ENCODE data around the gene BRD1. TPM values are rescaled to one million over a fixed set of nuclear protein-coding genes. Genes with fewer than 3 reads are reported as not detected.

The BRD1 gene
- total and polyA plus RNA-seq, 2 experiments from 2014 or later, result 12.3 to 33.8 TPM

DNA sequence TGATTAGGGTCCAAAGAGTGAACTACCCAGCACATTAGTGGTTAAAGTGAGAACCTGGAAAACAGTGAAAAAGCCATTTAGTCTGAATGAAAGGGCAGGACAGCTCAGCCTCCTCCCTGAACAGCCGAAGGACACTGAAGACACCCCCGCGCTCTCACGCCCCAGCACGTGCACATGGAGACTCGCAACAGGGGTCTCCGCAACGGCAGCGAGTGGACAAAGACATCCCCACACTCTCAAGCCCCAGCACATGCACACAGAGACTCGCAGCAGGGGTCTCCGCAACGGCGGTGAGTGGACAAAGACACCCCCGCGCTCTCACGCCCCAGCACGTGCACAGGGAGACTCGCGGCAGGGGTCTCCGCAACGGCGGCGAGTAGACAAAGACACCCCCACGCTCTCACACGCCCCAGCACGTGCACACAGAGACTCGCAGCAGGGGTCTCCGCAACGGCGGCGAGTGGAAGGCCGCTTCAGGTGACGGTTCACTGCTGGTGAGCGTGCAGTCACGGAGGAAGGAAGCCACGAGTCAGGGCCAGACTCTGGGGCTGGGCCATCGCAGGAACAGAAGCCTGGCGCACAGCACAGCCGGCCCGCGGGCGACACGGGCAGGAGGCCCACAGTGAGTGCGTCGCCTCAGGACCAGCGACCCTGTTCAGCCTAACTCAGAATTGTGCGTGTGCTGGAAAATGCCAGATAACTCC is 43.6 kb downstream of the BRD1 start:
- peak overlapping the region; percentile 34; the same call in 1 of the 2 replicates for H3K27ac Mint-ChIP-seq
- ATAC-seq (no peak), DNase-seq (ENCODE audit: low spot score) (no peak)
- H3F3A ChIP-seq (replicated peaks; ENCODE audit: low read depth), result no peaks in the 10 kb centered on the region
- H3K9me3 Mint-ChIP-seq, result no peaks in the 10 kb centered on the region
- TF ChIP-seq ZNF331 (CRISPR knock-in tag; IDR thresholded peaks at IDR 0.05; ENCODE audit: low read depth) (no peak), NANOG (IDR thresholded peaks at IDR 0.05; ENCODE audit: borderline replicate concordance) (no peak), POLR2AphosphoS5 (IDR thresholded peaks at IDR 0.05; ENCODE audit: low read depth) (no peak), ZNF114 (CRISPR knock-in tag; IDR thresholded peaks at IDR 0.05) (no peak), CREB1 (CRISPR knock-in tag; IDR thresholded peaks at IDR 0.05; ENCODE audit: low read depth) (no peak), JUNB (IDR thresholded peaks at IDR 0.05; ENCODE audit: unreplicated experiment) (no peak), EZH2phosphoT487 (IDR thresholded peaks at IDR 0.05; ENCODE audit: unreplicated experiment) (no peak)
- TF ChIP-seq, protein P1, sequence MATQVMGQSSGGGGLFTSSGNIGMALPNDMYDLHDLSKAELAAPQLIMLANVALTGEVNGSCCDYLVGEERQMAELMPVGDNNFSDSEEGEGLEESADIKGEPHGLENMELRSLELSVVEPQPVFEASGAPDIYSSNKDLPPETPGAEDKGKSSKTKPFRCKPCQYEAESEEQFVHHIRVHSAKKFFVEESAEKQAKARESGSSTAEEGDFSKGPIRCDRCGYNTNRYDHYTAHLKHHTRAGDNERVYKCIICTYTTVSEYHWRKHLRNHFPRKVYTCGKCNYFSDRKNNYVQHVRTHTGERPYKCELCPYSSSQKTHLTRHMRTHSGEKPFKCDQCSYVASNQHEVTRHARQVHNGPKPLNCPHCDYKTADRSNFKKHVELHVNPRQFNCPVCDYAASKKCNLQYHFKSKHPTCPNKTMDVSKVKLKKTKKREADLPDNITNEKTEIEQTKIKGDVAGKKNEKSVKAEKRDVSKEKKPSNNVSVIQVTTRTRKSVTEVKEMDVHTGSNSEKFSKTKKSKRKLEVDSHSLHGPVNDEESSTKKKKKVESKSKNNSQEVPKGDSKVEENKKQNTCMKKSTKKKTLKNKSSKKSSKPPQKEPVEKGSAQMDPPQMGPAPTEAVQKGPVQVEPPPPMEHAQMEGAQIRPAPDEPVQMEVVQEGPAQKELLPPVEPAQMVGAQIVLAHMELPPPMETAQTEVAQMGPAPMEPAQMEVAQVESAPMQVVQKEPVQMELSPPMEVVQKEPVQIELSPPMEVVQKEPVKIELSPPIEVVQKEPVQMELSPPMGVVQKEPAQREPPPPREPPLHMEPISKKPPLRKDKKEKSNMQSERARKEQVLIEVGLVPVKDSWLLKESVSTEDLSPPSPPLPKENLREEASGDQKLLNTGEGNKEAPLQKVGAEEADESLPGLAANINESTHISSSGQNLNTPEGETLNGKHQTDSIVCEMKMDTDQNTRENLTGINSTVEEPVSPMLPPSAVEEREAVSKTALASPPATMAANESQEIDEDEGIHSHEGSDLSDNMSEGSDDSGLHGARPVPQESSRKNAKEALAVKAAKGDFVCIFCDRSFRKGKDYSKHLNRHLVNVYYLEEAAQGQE (IDR thresholded peaks at IDR 0.05; ENCODE audit: unreplicated experiment), result no peak
- TF ChIP-seq, protein P2, sequence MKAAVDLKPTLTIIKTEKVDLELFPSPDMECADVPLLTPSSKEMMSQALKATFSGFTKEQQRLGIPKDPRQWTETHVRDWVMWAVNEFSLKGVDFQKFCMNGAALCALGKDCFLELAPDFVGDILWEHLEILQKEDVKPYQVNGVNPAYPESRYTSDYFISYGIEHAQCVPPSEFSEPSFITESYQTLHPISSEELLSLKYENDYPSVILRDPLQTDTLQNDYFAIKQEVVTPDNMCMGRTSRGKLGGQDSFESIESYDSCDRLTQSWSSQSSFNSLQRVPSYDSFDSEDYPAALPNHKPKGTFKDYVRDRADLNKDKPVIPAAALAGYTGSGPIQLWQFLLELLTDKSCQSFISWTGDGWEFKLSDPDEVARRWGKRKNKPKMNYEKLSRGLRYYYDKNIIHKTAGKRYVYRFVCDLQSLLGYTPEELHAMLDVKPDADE (IDR thresholded peaks at IDR 0.05), result no peak
- TF ChIP-seq, protein P3, sequence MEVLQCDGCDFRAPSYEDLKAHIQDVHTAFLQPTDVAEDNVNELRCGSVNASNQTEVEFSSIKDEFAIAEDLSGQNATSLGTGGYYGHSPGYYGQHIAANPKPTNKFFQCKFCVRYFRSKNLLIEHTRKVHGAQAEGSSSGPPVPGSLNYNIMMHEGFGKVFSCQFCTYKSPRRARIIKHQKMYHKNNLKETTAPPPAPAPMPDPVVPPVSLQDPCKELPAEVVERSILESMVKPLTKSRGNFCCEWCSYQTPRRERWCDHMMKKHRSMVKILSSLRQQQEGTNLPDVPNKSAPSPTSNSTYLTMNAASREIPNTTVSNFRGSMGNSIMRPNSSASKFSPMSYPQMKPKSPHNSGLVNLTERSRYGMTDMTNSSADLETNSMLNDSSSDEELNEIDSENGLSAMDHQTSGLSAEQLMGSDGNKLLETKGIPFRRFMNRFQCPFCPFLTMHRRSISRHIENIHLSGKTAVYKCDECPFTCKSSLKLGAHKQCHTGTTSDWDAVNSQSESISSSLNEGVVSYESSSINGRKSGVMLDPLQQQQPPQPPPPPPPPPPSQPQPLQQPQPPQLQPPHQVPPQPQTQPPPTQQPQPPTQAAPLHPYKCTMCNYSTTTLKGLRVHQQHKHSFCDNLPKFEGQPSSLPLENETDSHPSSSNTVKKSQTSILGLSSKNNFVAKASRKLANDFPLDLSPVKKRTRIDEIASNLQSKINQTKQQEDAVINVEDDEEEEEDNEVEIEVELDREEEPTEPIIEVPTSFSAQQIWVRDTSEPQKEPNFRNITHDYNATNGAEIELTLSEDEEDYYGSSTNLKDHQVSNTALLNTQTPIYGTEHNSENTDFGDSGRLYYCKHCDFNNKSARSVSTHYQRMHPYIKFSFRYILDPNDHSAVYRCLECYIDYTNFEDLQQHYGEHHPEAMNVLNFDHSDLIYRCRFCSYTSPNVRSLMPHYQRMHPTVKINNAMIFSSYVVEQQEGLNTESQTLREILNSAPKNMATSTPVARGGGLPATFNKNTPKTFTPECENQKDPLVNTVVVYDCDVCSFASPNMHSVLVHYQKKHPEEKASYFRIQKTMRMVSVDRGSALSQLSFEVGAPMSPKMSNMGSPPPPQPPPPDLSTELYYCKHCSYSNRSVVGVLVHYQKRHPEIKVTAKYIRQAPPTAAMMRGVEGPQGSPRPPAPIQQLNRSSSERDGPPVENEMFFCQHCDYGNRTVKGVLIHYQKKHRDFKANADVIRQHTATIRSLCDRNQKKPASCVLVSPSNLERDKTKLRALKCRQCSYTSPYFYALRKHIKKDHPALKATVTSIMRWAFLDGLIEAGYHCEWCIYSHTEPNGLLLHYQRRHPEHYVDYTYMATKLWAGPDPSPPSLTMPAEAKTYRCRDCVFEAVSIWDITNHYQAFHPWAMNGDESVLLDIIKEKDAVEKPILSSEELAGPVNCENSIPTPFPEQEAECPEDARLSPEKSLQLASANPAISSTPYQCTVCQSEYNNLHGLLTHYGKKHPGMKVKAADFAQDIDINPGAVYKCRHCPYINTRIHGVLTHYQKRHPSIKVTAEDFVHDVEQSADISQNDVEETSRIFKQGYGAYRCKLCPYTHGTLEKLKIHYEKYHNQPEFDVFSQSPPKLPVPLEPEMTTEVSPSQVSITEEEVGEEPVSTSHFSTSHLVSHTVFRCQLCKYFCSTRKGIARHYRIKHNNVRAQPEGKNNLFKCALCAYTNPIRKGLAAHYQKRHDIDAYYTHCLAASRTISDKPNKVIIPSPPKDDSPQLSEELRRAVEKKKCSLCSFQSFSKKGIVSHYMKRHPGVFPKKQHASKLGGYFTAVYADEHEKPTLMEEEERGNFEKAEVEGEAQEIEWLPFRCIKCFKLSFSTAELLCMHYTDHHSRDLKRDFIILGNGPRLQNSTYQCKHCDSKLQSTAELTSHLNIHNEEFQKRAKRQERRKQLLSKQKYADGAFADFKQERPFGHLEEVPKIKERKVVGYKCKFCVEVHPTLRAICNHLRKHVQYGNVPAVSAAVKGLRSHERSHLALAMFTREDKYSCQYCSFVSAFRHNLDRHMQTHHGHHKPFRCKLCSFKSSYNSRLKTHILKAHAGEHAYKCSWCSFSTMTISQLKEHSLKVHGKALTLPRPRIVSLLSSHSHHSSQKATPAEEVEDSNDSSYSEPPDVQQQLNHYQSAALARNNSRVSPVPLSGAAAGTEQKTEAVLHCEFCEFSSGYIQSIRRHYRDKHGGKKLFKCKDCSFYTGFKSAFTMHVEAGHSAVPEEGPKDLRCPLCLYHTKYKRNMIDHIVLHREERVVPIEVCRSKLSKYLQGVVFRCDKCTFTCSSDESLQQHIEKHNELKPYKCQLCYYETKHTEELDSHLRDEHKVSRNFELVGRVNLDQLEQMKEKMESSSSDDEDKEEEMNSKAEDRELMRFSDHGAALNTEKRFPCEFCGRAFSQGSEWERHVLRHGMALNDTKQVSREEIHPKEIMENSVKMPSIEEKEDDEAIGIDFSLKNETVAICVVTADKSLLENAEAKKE (CRISPR knock-in tag; IDR thresholded peaks at IDR 0.05), result no peak
- peaks cover 49% of the 10 kb centered on the region for H3K36me3 Mint-ChIP-seq (ENCODE audit: low read depth)
- no peaks in the 10 kb centered on the region for H3K36me3 ChIP-seq (ENCODE audit: insufficient read depth)
- H3K27me3 ChIP-seq (ENCODE audit: insufficient read depth), result no peaks in the 10 kb centered on the region
- peaks cover 6% of the 10 kb centered on the region for H3K27me3 Mint-ChIP-seq (ENCODE audit: insufficient read depth, low read depth, poor library complexity)
- H3K4me2 ChIP-seq, result no peak overlapping the region
- H2AFZ ChIP-seq, result no peak overlapping the region
- H3K4me1 Mint-ChIP-seq, result peaks cover 16% of the 10 kb centered on the region
- no peaks in the 10 kb centered on the region for H3K9me2 ChIP-seq (ENCODE audit: insufficient read depth)
- H3K4me1 ChIP-seq (ENCODE audit: insufficient read depth), result no peaks in the 10 kb centered on the region
- H3K4me3 Mint-ChIP-seq, result no peak overlapping the region; the same call in 2 of the 3 replicates
- no peak overlapping the region for H3K4me3 ChIP-seq
- H3K27ac ChIP-seq (ENCODE audit: low read depth), result no peak overlapping the region
- peaks cover 30% of the 10 kb centered on the region for H4K20me1 ChIP-seq (replicated peaks; ENCODE audit: insufficient read depth)
- H3K79me2 ChIP-seq (replicated peaks; ENCODE audit: insufficient read depth), result peaks cover 74% of the 10 kb centered on the region

Measured in GM23338 (cell line).